Muscle layer of duodenum (tissue), 2 donors: ENCODE data around the gene CFAP221.
"Not testable (repeated sequence)": the region's sequence is repeated elsewhere in the genome, so short reads cannot be mapped to it uniquely, and the experiment has no call there.

Experiments
- H3K27ac ChIP-seq: one replicate; pipeline ENCODE4 v1.7.0; 2013; ENCODE audit warnings: mild to moderate bottlenecking, low read length
- H3K27me3 ChIP-seq: one replicate; pipeline ENCODE4 v1.7.0; 2013; ENCODE audit warnings: low read depth, mild to moderate bottlenecking, control low read depth, low read length
- H3K36me3 ChIP-seq, 2 donors: one replicate each; pipeline ENCODE4 v1.7.0; 2013; ENCODE audit warnings: low read length in 2 of 2, control low read depth in 1 of 2, mild to moderate bottlenecking in 1 of 2; ENCODE audit not compliant: insufficient read depth in 2 of 2, control insufficient read depth in 1 of 2
- H3K4me1 ChIP-seq, 2 donors: one replicate each; pipeline ENCODE4 v1.7.0; 2013; ENCODE audit warnings: low read length in 2 of 2, mild to moderate bottlenecking in 2 of 2, control low read depth in 1 of 2, moderate library complexity in 1 of 2; ENCODE audit not compliant: insufficient read depth in 2 of 2, control insufficient read depth in 1 of 2
- H3K4me3 ChIP-seq, 2 donors: one replicate each; pipeline ENCODE4 v1.7.0; 2013; ENCODE audit warnings: low read length in 2 of 2, low read depth in 1 of 2, mild to moderate bottlenecking in 1 of 2
- H3K9me3 ChIP-seq, 2 donors: one replicate each; pipeline ENCODE4 v1.7.0; 2013; ENCODE audit warnings: low read length in 2 of 2, control low read depth in 1 of 2, mild to moderate bottlenecking in 1 of 2; ENCODE audit not compliant: control insufficient read depth in 1 of 2
- donor health status: healthy.

Gene CFAP221

GRCh38 chr2:119591523-119591922 is 47.3 kb downstream of the CFAP221 start:
- Histone ChIP-seq H3K4me1 (peaks cover 0 to 6% of the 10 kb centered on the region in 2 donors), H3K36me3 (no peaks in the 10 kb centered on the region), H3K9me3 (no peaks in the 10 kb centered on the region), H3K27me3 (no peaks in the 10 kb centered on the region), H3K4me3 (no peak overlapping the region), H3K27ac (no peak overlapping the region)

GRCh38 chr2:119592436-119592835 is 48.2 kb downstream of the CFAP221 start:
- H3K4me3 ChIP-seq: no peak overlapping the region
- no peak overlapping the region for H3K27ac ChIP-seq
- no peaks in the 10 kb centered on the region for H3K36me3 ChIP-seq
- no peaks in the 10 kb centered on the region for H3K9me3 ChIP-seq
- H3K27me3 ChIP-seq: no peaks in the 10 kb centered on the region
- peaks cover 0 to 13% of the 10 kb centered on the region in 2 donors for H3K4me1 ChIP-seq

GRCh38 chr2:119596638-119597037 is 52.4 kb downstream of the CFAP221 start:
- Histone ChIP-seq H3K4me1 (peaks cover 0 to 25% of the 10 kb centered on the region in 2 donors), H3K27ac (no peak overlapping the region), H3K9me3 (no peaks in the 10 kb centered on the region), H3K36me3 (no peaks in the 10 kb centered on the region), H3K4me3 (no peak overlapping the region), H3K27me3 (no peaks in the 10 kb centered on the region)

- Histone ChIP-seq H3K4me1 (peaks cover 0 to 25% of the 10 kb centered on the region in 2 donors), H3K9me3 (no peaks in the 10 kb centered on the region), H3K36me3 (no peaks in the 10 kb centered on the region), H3K27me3 (no peaks in the 10 kb centered on the region), H3K4me3 (no peak overlapping the region), H3K27ac (no peak overlapping the region)
Observed at GRCh38 chr2:119598596-119599263, 54.5 kb downstream of the CFAP221 start.

GRCh38 chr2:119599384-119599783 is 55.1 kb downstream of the CFAP221 start:
- no peaks in the 10 kb centered on the region for H3K27me3 ChIP-seq
- H3K36me3 ChIP-seq: no peaks in the 10 kb centered on the region
- H3K27ac ChIP-seq: no peak overlapping the region
- peaks cover 0 to 25% of the 10 kb centered on the region in 2 donors for H3K4me1 ChIP-seq
- no peaks in the 10 kb centered on the region for H3K9me3 ChIP-seq
- H3K4me3 ChIP-seq: no peak overlapping the region

- no peaks in the 10 kb centered on the region for H3K27me3 ChIP-seq
- H3K4me3 ChIP-seq: no peak overlapping the region
- no peaks in the 10 kb centered on the region for H3K9me3 ChIP-seq
- H3K36me3 ChIP-seq: no peaks in the 10 kb centered on the region
- no peaks in the 10 kb centered on the region for H3K4me1 ChIP-seq
- H3K27ac ChIP-seq: no peak overlapping the region
Observed at GRCh38 chr2:119605096-119605495, 60.8 kb downstream of the CFAP221 start.

- H3K27me3 ChIP-seq: no peaks in the 10 kb centered on the region
- H3K4me3 ChIP-seq: no peak overlapping the region
- no peaks in the 10 kb centered on the region for H3K36me3 ChIP-seq
- no peak overlapping the region for H3K27ac ChIP-seq
- no peaks in the 10 kb centered on the region for H3K4me1 ChIP-seq
- H3K9me3 ChIP-seq: no peaks in the 10 kb centered on the region
Observed at GRCh38 chr2:119606674-119607073, 62.4 kb downstream of the CFAP221 start.

GRCh38 chr2:119608553-119608952 is 64.3 kb downstream of the CFAP221 start:
- no peaks in the 10 kb centered on the region for H3K27me3 ChIP-seq
- no peak overlapping the region for H3K4me3 ChIP-seq
- H3K4me1 ChIP-seq: no peaks in the 10 kb centered on the region
- no peaks in the 10 kb centered on the region for H3K36me3 ChIP-seq
- no peak overlapping the region for H3K27ac ChIP-seq
- H3K9me3 ChIP-seq: peaks cover 0 to 7% of the 10 kb centered on the region in 2 donors

- Histone ChIP-seq H3K27me3 (no peaks in the 10 kb centered on the region), H3K36me3 (no peaks in the 10 kb centered on the region), H3K27ac (no peak overlapping the region), H3K4me3 (no peak overlapping the region), H3K4me1 (no peaks in the 10 kb centered on the region), H3K9me3 (peaks cover 0 to 13% of the 10 kb centered on the region in 2 donors)
Observed at GRCh38 chr2:119609337-119609736, 65.1 kb downstream of the CFAP221 start.

- H3K4me1 ChIP-seq, H3K27me3 ChIP-seq, H3K27ac ChIP-seq, H3K4me3 ChIP-seq, H3K36me3 ChIP-seq: not testable (repeated sequence)
- peaks cover 7 to 20% of the 10 kb centered on the region in 2 donors for H3K9me3 ChIP-seq
Observed at GRCh38 chr2:119614140-119614539, 69.9 kb downstream of the CFAP221 start.

- Histone ChIP-seq H3K27me3 (no peaks in the 10 kb centered on the region), H3K27ac (no peak overlapping the region), H3K36me3 (no peaks in the 10 kb centered on the region), H3K9me3 (peaks cover 7 to 20% of the 10 kb centered on the region in 2 donors), H3K4me3 (no peak overlapping the region), H3K4me1 (no peaks in the 10 kb centered on the region)
Observed at GRCh38 chr2:119616421-119616820, 72.2 kb downstream of the CFAP221 start.

- no peak overlapping the region for H3K27ac ChIP-seq
- H3K4me1 ChIP-seq: no peaks in the 10 kb centered on the region
- no peaks in the 10 kb centered on the region for H3K36me3 ChIP-seq
- no peaks in the 10 kb centered on the region for H3K27me3 ChIP-seq
- H3K4me3 ChIP-seq: no peak overlapping the region
- H3K9me3 ChIP-seq: peaks cover 7 to 20% of the 10 kb centered on the region in 2 donors
Observed at GRCh38 chr2:119617455-119617854, 73.2 kb downstream of the CFAP221 start.
